ENCODE results near the gene IL36G. TPM values are rescaled to one million over a fixed set of nuclear protein-coding genes. Genes with fewer than 3 reads are reported as not detected.
A peak's percentile ranks its signal among the peaks of the same experiment; 100 is the strongest.

Gene IL36G
- total RNA-seq, 2 experiments from 2014 or later = not detected

- no peak overlapping the region for H3K27ac Mint-ChIP-seq
These were observed 16.0 kb downstream of the IL36G start for GRCh38 chr2:112993831-112994230.

GRCh38 chr2:112994648-112995047 is 16.8 kb downstream of the IL36G start:
- peaks cover 28% of the 10 kb centered on the region for H3K9me3 Mint-ChIP-seq
- POLR2A ChIA-PET = no interaction called here

More at GRCh38 chr2:112993831-112994230, 16.0 kb downstream of the IL36G start:
- no peak overlapping the region for H3K4me3 Mint-ChIP-seq
- peaks cover 25% of the 10 kb centered on the region for H3K4me1 Mint-ChIP-seq
- peaks cover 23% of the 10 kb centered on the region for H3K36me3 Mint-ChIP-seq
- POLR2A ChIA-PET = interaction anchor here (0.6 kb wide), 1 partner anchor 135 kb away, joined by 5 read pairs; no protein-coding TSS in a partner anchor
- DNase-seq (no peak), ATAC-seq (ENCODE audit: low read depth) (no peak)
- peaks cover 27% of the 10 kb centered on the region for H3K9me3 Mint-ChIP-seq
- H3K27me3 Mint-ChIP-seq = no peaks in the 10 kb centered on the region

DNA sequence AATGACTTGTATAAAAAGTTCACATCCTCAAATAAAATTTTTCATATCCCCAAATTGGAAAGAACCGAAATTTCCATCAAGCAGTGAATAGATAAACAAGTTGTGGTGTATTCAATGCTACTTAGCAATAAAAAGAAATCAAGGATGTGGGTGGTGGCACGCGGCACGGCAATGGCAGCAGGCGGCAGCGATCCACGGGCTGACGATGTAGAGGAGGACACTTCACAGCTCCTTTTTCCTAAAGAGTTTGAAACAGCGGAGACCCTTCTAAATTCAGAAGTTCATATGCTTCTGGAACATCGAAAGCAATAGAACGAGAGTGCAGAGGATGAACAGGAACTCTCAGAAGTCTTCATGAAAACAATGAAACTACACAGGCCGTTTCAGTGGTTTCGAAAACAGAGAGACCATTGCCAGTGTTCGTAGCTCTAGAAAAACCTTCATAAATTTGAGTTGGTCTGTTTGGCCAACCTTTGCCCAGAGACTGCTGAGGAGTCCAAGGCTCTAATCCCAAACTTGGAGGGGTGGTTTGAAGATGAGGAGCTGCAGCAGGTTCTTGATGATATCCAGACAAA is 17.6 kb downstream of the IL36G start:
- POLR2A ChIA-PET = interaction anchor here (1.2 to 2.5 kb wide), 3 partner anchors 9 to 80 kb away, joined by 3 to 14 read pairs (median 3); no protein-coding TSS in a partner anchor

More at GRCh38 chr2:112994648-112995047, 16.8 kb downstream of the IL36G start:
- peaks cover 25% of the 10 kb centered on the region for H3K36me3 Mint-ChIP-seq
- H3K27me3 Mint-ChIP-seq = no peaks in the 10 kb centered on the region
- H3K27ac Mint-ChIP-seq = no peak overlapping the region
- no peak overlapping the region for H3K4me3 Mint-ChIP-seq
- no peak for DNase-seq
- H3K4me1 Mint-ChIP-seq = peaks cover 25% of the 10 kb centered on the region
- no peak for ATAC-seq (ENCODE audit: low read depth)

GRCh38 chr2:112996635-112997034 is 18.8 kb downstream of the IL36G start:
- Mint-ChIP-seq H3K27me3 (no peaks in the 10 kb centered on the region), H3K4me1 (peaks cover 25% of the 10 kb centered on the region), H3K27ac (peak overlapping the region; percentile 95), H3K36me3 (peaks cover 27% of the 10 kb centered on the region), H3K9me3 (peaks cover 34% of the 10 kb centered on the region), H3K4me3 (peak overlapping the region; percentile 54)
- peak; percentile 69 for DNase-seq
- POLR2A ChIA-PET = interaction anchor here (2.5 kb wide), 1 partner anchor 12 kb away, joined by 14 read pairs; no protein-coding TSS in a partner anchor
- peak; percentile 99 for ATAC-seq (ENCODE audit: low read depth)

More for the DNA sequence above, 17.6 kb downstream of the IL36G start:
- Mint-ChIP-seq H3K4me3 (peak overlapping the region; percentile 77), H3K27ac (peak overlapping the region; percentile 95), H3K27me3 (no peaks in the 10 kb centered on the region), H3K36me3 (peaks cover 23% of the 10 kb centered on the region), H3K4me1 (peaks cover 25% of the 10 kb centered on the region), H3K9me3 (peaks cover 27% of the 10 kb centered on the region)
- no peak for ATAC-seq (ENCODE audit: low read depth)
- DNase-seq = peak; percentile 49

DNA sequence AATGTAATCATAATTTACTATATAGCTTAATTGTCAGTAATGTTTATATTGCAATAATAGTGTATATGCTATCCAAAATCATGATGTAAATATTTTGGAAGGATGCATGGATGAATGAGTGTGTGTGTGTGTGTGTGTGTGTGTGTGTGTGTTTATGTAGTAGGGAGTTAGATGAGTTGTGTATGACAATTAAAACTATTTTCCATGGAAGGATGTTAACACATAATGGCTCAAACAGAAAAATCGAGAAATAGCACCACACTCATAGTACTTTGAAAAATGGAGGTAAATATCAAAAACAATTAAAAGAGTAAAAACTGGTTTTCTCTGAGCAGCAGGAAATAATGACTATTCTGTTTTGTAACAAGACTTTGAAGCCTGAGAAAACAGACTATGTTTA is 19.3 kb downstream of the IL36G start:
- peaks cover 32% of the 10 kb centered on the region for H3K9me3 Mint-ChIP-seq
- no peaks in the 10 kb centered on the region for H3K27me3 Mint-ChIP-seq
- peaks cover 23% of the 10 kb centered on the region for H3K36me3 Mint-ChIP-seq
- peaks cover 25% of the 10 kb centered on the region for H3K4me1 Mint-ChIP-seq
- POLR2A ChIA-PET = interaction anchor here (2.5 kb wide), 1 partner anchor 12 kb away, joined by 14 read pairs; no protein-coding TSS in a partner anchor
- DNase-seq = no peak
- H3K27ac Mint-ChIP-seq = peak overlapping the region; percentile 95
- no peak overlapping the region for H3K4me3 Mint-ChIP-seq
- ATAC-seq (ENCODE audit: low read depth) = no peak

DNA sequence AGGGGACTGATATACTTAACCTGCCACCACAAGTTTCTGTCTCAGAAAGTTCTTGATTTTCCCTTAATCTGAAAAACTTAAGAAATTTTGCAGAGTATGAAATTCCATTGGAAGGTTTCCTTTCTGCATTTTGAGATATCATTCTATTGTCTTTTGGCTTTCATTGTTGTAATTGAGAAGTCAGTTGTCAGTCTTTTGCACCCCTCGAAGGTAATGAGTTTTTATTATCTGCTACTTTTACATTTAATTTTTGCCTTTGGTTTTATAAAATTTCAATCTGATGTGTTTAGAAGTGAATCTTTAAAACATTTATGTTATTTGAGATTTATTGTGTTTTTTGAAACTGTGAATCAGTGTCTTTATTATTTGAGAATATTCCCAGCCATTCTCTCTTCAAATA is 22.6 kb downstream of the IL36G start:
- no peaks in the 10 kb centered on the region for H3K27me3 Mint-ChIP-seq
- H3K9me3 Mint-ChIP-seq = peaks cover 25% of the 10 kb centered on the region
- peaks cover 14% of the 10 kb centered on the region for H3K36me3 Mint-ChIP-seq
- DNase-seq = no peak
- H3K27ac Mint-ChIP-seq = no peak overlapping the region
- H3K4me1 Mint-ChIP-seq = peaks cover 17% of the 10 kb centered on the region
- H3K4me3 Mint-ChIP-seq = no peak overlapping the region
- ATAC-seq (ENCODE audit: low read depth) = no peak
- POLR2A ChIA-PET = no interaction called here

DNA sequence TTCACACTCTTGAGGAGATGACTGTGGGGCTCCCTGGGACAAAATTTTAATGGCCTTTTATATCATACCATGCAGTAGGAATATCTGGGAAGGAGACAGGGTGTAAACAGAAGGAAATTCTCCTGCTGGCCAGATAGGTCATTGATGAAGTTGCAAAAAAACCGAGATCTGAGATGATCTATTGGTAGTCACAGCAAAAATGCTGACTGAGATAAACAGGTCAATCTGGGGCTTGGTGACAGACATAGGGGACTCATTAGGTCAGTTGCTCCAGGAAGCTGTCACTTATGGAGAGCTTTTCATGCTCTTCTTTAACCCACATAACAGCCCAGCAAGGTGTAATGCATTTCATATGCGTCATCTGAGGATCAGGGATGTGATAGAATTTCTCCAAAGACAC is 24.9 kb downstream of the IL36G start:
- H3K4me1 Mint-ChIP-seq = no peaks in the 10 kb centered on the region
- no peak overlapping the region for H3K27ac Mint-ChIP-seq
- no peak overlapping the region for H3K4me3 Mint-ChIP-seq
- no peak for ATAC-seq (ENCODE audit: low read depth)
- POLR2A ChIA-PET = no interaction called here
- peaks cover 14% of the 10 kb centered on the region for H3K36me3 Mint-ChIP-seq
- peaks cover 25% of the 10 kb centered on the region for H3K9me3 Mint-ChIP-seq
- no peaks in the 10 kb centered on the region for H3K27me3 Mint-ChIP-seq
- DNase-seq = no peak

DNA sequence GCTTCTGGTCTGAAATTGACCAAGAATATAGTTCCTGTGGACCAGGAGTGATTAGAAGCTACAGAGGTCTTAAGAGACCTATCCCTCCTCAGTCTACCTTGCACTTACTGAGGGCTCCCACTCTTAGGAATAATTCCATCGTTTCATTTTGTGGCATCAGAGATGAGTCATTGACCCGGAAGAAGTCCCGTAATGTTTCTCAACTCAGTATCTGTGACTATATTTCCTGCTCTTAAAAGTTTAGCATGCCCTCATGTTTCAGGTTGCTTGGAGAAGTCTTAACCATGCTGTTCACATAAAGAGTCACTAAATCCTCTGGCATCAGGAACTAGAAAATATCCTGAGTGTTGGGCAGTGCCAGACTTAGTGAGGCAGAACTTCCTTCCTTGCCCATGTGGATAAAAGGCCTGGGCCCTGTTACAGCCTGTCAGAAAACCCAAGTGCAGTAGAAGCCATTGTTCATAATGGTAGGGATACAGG is 27.3 kb downstream of the IL36G start, which contains the start of gene IL36A:
IL36A (plus strand) TSS at position 430 of the 480 bp plus-strand sequence. CDS start 413 bp downstream, outside the sequence.
- Mint-ChIP-seq H3K27ac (no peak within 1 kb of the TSS), H3K9me3 (peaks cover 21% of the 10 kb centered on the region), H3K4me1 (peaks cover 3% of the 10 kb centered on the region), H3K4me3 (no peak within 1 kb of the TSS), H3K27me3 (no peaks in the 10 kb centered on the region), H3K36me3 (peaks cover 11% of the 10 kb centered on the region)
- DNase-seq = no peak
- POLR2A ChIA-PET = no interaction called here
- no peak for ATAC-seq (ENCODE audit: low read depth)

DNA sequence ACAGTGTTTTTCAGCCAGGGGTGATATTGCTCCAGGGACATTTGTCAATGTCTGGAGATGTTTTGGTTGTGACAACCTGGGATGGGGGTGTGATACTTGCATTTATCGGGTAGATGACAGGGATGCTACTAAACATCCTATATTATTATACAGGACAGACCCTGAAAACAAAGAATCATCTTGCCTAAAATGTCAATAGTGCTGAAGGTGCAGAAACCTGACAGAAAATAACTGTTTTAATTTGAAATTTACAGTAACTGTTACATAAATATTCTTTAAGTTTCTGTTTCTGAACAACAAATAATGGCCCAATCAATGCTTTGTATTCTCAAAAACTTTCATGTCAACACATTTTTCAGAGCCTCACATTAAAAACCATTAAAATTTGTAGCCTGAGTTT is 29.4 kb downstream of the IL36G start:
- H3K4me1 Mint-ChIP-seq = peaks cover 7% of the 10 kb centered on the region
- ATAC-seq (ENCODE audit: low read depth) = no peak
- peaks cover 7% of the 10 kb centered on the region for H3K36me3 Mint-ChIP-seq
- DNase-seq = no peak
- no peak overlapping the region for H3K4me3 Mint-ChIP-seq
- POLR2A ChIA-PET = no interaction called here
- peaks cover 11% of the 10 kb centered on the region for H3K9me3 Mint-ChIP-seq
- H3K27ac Mint-ChIP-seq = no peak overlapping the region
- no peaks in the 10 kb centered on the region for H3K27me3 Mint-ChIP-seq

DNA sequence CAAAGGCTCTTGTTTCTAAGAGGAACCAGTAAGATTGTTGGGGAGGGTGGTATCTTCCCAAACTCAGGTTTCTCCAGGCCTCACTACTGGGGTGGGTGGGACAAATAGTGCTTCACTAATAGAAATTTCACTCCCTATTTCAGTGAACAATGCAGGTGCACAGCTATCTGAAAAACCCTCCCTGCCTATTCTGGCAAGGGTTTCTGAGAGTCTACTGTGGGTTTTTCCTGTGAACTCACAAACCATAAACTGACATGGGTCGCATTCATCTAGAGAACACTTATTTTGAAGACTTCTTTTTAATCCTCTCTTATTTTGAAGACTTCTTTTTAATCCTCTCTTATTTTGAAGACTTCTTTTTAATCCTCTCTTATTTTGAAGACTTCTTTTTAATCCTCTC is 31.8 kb downstream of the IL36G start:
- Mint-ChIP-seq H3K9me3 (peaks cover 8% of the 10 kb centered on the region), H3K4me1 (peaks cover 7% of the 10 kb centered on the region), H3K27me3 (peaks cover 3% of the 10 kb centered on the region), H3K27ac (no peak overlapping the region), H3K36me3 (peaks cover 7% of the 10 kb centered on the region), H3K4me3 (no peak overlapping the region)
- POLR2A ChIA-PET = no interaction called here
- no peak for DNase-seq
- ATAC-seq (ENCODE audit: low read depth) = no peak

GRCh38 chr2:113010088-113010487 is 32.3 kb downstream of the IL36G start:
- Mint-ChIP-seq H3K36me3 (peaks cover 7% of the 10 kb centered on the region), H3K4me1 (peaks cover 7% of the 10 kb centered on the region), H3K27me3 (peaks cover 3% of the 10 kb centered on the region), H3K4me3 (no peak overlapping the region), H3K9me3 (peaks cover 8% of the 10 kb centered on the region), H3K27ac (no peak overlapping the region)
- POLR2A ChIA-PET = no interaction called here
- DNase-seq (no peak), ATAC-seq (ENCODE audit: low read depth) (no peak)

GRCh38 chr2:113011108-113011507 is 33.3 kb downstream of the IL36G start:
- ATAC-seq (ENCODE audit: low read depth) = no peak
- Mint-ChIP-seq H3K4me3 (no peak overlapping the region), H3K27ac (no peak overlapping the region), H3K4me1 (peaks cover 7% of the 10 kb centered on the region), H3K27me3 (peaks cover 3% of the 10 kb centered on the region), H3K9me3 (peaks cover 8% of the 10 kb centered on the region), H3K36me3 (peaks cover 7% of the 10 kb centered on the region)
- POLR2A ChIA-PET = no interaction called here
- DNase-seq = no peak

- DNase-seq (no peak), ATAC-seq (ENCODE audit: low read depth) (no peak)
- H3K27me3 Mint-ChIP-seq = peaks cover 6% of the 10 kb centered on the region
- POLR2A ChIA-PET = no interaction called here
- no peak overlapping the region for H3K27ac Mint-ChIP-seq
- peaks cover 8% of the 10 kb centered on the region for H3K36me3 Mint-ChIP-seq
- no peak overlapping the region for H3K4me3 Mint-ChIP-seq
- H3K4me1 Mint-ChIP-seq = peaks cover 7% of the 10 kb centered on the region
- peaks cover 10% of the 10 kb centered on the region for H3K9me3 Mint-ChIP-seq
These were observed 34.9 kb downstream of the IL36G start for GRCh38 chr2:113012436-113013335.
